Measurements from ENCODE around the gene SAMD5. TPM values are rescaled to one million over a fixed set of nuclear protein-coding genes. Genes with fewer than 3 reads are reported as not detected.
A peak's percentile ranks its signal among the peaks of the same experiment; 100 is the strongest.

The SAMD5 gene
- total RNA-seq = 1 to 10 TPM; 1.1 to 1.4 TPM

- Histone ChIP-seq H3K4me1 (peaks cover 0 to 19% of the 10 kb centered on the region in 2 donors), H3K27ac (peak within 1 kb of the TSS; percentile 67 to 77), H3K4me3 (peak within 1 kb of the TSS; percentile 57 to 75), H3K27me3 (no peaks in the 10 kb centered on the region), H3K9me3 (no peaks in the 10 kb centered on the region), H3K36me3 (no peaks in the 10 kb centered on the region)
- no peak for TF ChIP-seq CTCF (IDR thresholded peaks at IDR 0.05)
- no peak for DNase-seq (ENCODE audit: low spot score)
Measured at GRCh38 chr6:147508042-147508865, at the start of gene SAMD5. Gene SAMD5 (plus strand): TSS chr6:147508690. CDS start chr6:147508929, 239 bp downstream.

- Histone ChIP-seq H3K27me3 (no peaks in the 10 kb centered on the region), H3K27ac (no peak overlapping the region), H3K36me3 (no peaks in the 10 kb centered on the region), H3K4me1 (no peaks in the 10 kb centered on the region), H3K9me3 (peaks cover 0 to 7% of the 10 kb centered on the region in 2 donors), H3K4me3 (no peak overlapping the region)
- no peak for DNase-seq (ENCODE audit: low spot score)
- no peak for TF ChIP-seq CTCF (IDR thresholded peaks at IDR 0.05)
Measured at GRCh38 chr6:147459780-147460179, 48.7 kb upstream of the SAMD5 start.

- H3K36me3 ChIP-seq = no peaks in the 10 kb centered on the region
- H3K4me1 ChIP-seq = no peaks in the 10 kb centered on the region
- no peaks in the 10 kb centered on the region for H3K27me3 ChIP-seq
- no peak for DNase-seq (ENCODE audit: low spot score)
- H3K4me3 ChIP-seq = no peak overlapping the region
- no peak for TF ChIP-seq CTCF (IDR thresholded peaks at IDR 0.05)
- peaks cover 0 to 7% of the 10 kb centered on the region in 2 donors for H3K9me3 ChIP-seq
- no peak overlapping the region for H3K27ac ChIP-seq
Measured at GRCh38 chr6:147463651-147464050, 44.8 kb upstream of the SAMD5 start.

- Histone ChIP-seq H3K4me1 (no peaks in the 10 kb centered on the region), H3K36me3 (no peaks in the 10 kb centered on the region), H3K4me3 (no peak overlapping the region), H3K27ac (no peak overlapping the region), H3K27me3 (no peaks in the 10 kb centered on the region), H3K9me3 (peaks cover 0 to 2% of the 10 kb centered on the region in 2 donors)
- TF ChIP-seq CTCF (IDR thresholded peaks at IDR 0.05) = no peak
- no peak for DNase-seq (ENCODE audit: low spot score)
Measured at GRCh38 chr6:147467428-147467827, 41.1 kb upstream of the SAMD5 start.

GRCh38 chr6:147467886-147468285 lies 40.6 kb upstream of the SAMD5 start:
- peaks cover 0 to 7% of the 10 kb centered on the region in 2 donors for H3K9me3 ChIP-seq
- TF ChIP-seq CTCF (IDR thresholded peaks at IDR 0.05) = no peak
- H3K27me3 ChIP-seq = no peaks in the 10 kb centered on the region
- H3K27ac ChIP-seq = no peak overlapping the region
- H3K4me3 ChIP-seq = no peak overlapping the region
- no peaks in the 10 kb centered on the region for H3K36me3 ChIP-seq
- H3K4me1 ChIP-seq = no peaks in the 10 kb centered on the region
- no peak for DNase-seq (ENCODE audit: low spot score)
